ENCODE results near the gene NAALADL1. TPM values are rescaled to one million over a fixed set of nuclear protein-coding genes. Genes with fewer than 3 reads are reported as not detected.

NAALADL1 gene
- 13.2 and 21.7 TPM in 2 replicates for total RNA-seq

GRCh38 chr11:65058419-65059054 is at the start of gene NAALADL1:
Gene NAALADL1 (minus strand): TSS chr11:65058553. CDS start chr11:65058521, 32 bp downstream.
- H3K4me3 ChIP-seq (ENCODE audit: low read depth, low read length), result no peak within 1 kb of the TSS
- DNase-seq (ENCODE audit: low read depth), result no peak
- TF ChIP-seq, protein P1, sequence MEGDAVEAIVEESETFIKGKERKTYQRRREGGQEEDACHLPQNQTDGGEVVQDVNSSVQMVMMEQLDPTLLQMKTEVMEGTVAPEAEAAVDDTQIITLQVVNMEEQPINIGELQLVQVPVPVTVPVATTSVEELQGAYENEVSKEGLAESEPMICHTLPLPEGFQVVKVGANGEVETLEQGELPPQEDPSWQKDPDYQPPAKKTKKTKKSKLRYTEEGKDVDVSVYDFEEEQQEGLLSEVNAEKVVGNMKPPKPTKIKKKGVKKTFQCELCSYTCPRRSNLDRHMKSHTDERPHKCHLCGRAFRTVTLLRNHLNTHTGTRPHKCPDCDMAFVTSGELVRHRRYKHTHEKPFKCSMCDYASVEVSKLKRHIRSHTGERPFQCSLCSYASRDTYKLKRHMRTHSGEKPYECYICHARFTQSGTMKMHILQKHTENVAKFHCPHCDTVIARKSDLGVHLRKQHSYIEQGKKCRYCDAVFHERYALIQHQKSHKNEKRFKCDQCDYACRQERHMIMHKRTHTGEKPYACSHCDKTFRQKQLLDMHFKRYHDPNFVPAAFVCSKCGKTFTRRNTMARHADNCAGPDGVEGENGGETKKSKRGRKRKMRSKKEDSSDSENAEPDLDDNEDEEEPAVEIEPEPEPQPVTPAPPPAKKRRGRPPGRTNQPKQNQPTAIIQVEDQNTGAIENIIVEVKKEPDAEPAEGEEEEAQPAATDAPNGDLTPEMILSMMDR (IDR thresholded peaks at IDR 0.05; ENCODE audit: insufficient read depth, low read length, poor library complexity, severe bottlenecking), result no peak
- peaks cover 2% of the 10 kb centered on the region for H3K27me3 ChIP-seq (ENCODE audit: control insufficient read depth, insufficient read depth, low read length)
- H3K36me3 ChIP-seq (ENCODE audit: control insufficient read depth, insufficient read depth, low read length), result no peaks in the 10 kb centered on the region

DNA sequence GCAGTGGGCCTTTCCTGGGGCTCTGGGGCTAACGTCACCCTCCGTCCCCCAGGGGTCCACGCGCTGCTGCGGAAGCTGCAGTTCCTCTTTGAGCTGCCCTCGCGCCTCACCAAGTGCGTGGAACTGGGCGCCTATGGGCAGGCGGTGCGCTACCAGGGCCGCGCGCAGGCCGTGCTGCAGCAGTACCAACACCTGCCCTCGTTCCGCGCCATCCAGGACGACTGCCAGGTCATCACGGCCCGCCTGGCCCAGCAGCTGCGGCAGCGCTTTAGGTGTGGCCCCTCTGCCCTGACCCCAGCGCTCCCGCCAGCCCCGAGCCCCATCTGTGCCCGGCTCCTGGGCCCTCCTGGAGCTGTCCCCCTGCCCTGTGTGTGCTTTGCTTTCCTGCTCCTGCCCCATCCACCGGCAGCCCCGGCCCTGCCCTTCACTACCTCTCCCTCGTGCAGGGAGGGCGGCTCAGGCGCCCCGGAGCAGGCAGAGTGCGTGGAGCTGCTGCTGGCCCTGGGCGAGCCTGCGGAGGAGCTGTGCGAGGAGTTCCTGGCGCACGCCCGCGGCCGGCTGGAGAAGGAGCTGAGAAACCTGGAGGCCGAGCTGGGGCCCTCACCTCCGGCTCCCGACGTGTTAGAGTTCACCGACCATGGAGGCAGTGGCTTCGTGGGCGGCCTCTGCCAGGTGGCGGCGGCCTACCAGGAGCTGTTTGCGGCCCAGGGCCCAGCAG is 49.6 kb upstream of the NAALADL1 start:
- no peaks in the 10 kb centered on the region for H3K27me3 ChIP-seq (ENCODE audit: control insufficient read depth, insufficient read depth, low read length)
- H3K4me3 ChIP-seq (ENCODE audit: low read depth, low read length), result no peak overlapping the region
- TF ChIP-seq, protein P1 (IDR thresholded peaks at IDR 0.05; ENCODE audit: insufficient read depth, low read length, poor library complexity, severe bottlenecking), result no peak
- H3K36me3 ChIP-seq (ENCODE audit: control insufficient read depth, insufficient read depth, low read length), result peaks cover 3% of the 10 kb centered on the region
- no peak for DNase-seq (ENCODE audit: low read depth)

GRCh38 chr11:65107078-65107477 is 48.7 kb upstream of the NAALADL1 start:
- Histone ChIP-seq H3K27me3 (ENCODE audit: control insufficient read depth, insufficient read depth, low read length) (no peaks in the 10 kb centered on the region), H3K4me3 (ENCODE audit: low read depth, low read length) (no peak overlapping the region), H3K36me3 (ENCODE audit: control insufficient read depth, insufficient read depth, low read length) (peaks cover 3% of the 10 kb centered on the region)
- TF ChIP-seq, protein P1 (IDR thresholded peaks at IDR 0.05; ENCODE audit: insufficient read depth, low read length, poor library complexity, severe bottlenecking), result no peak
- no peak for DNase-seq (ENCODE audit: low read depth)

GRCh38 chr11:65104628-65105027 is 46.3 kb upstream of the NAALADL1 start:
- peaks cover 3% of the 10 kb centered on the region for H3K36me3 ChIP-seq (ENCODE audit: control insufficient read depth, insufficient read depth, low read length)
- TF ChIP-seq, protein P1 (IDR thresholded peaks at IDR 0.05; ENCODE audit: insufficient read depth, low read length, poor library complexity, severe bottlenecking), result no peak
- H3K27me3 ChIP-seq (ENCODE audit: control insufficient read depth, insufficient read depth, low read length), result no peaks in the 10 kb centered on the region
- no peak overlapping the region for H3K4me3 ChIP-seq (ENCODE audit: low read depth, low read length)
- DNase-seq (ENCODE audit: low read depth), result no peak

- Histone ChIP-seq H3K36me3 (ENCODE audit: control insufficient read depth, insufficient read depth, low read length) (peaks cover 2% of the 10 kb centered on the region), H3K27me3 (ENCODE audit: control insufficient read depth, insufficient read depth, low read length) (no peaks in the 10 kb centered on the region), H3K4me3 (ENCODE audit: low read depth, low read length) (no peak overlapping the region)
- DNase-seq (ENCODE audit: low read depth), result no peak
- TF ChIP-seq, protein P1 (IDR thresholded peaks at IDR 0.05; ENCODE audit: insufficient read depth, low read length, poor library complexity, severe bottlenecking), result no peak
These were observed 45.1 kb upstream of the NAALADL1 start for GRCh38 chr11:65103476-65103875.
